CD4-positive, CD25-positive, alpha-beta regulatory T cell (primary cell): Measurements from ENCODE around the gene SMIM41. TPM values are rescaled to one million over a fixed set of nuclear protein-coding genes. Genes with fewer than 3 reads are reported as not detected.
A peak's percentile ranks its signal among the peaks of the same experiment; 100 is the strongest.

Experiments
- ATAC-seq, 2 donors: fragments of 150-1000 bp; cut with Tn5 transposase; one replicate each; pipeline ENCODE4 v1.10.0; 2021; ENCODE audit warnings: low read depth in 2 of 2, moderate number of reproducible peaks in 2 of 2, moderate library complexity in 1 of 2
- DNase-seq, 3 donors: peaks; one replicate each; pipeline versions ENCODE4 v3.0.0 to v3.0.0-alpha.2; 2012 to 2022; ENCODE audit warnings: mixed read lengths in 1 of 3
- H3K27ac ChIP-seq: one replicate; pipeline ENCODE4 v1.7.0; 2013; ENCODE audit warnings: mild to moderate bottlenecking, low read length; ENCODE audit not compliant: insufficient read depth, poor library complexity, severe bottlenecking
- H3K27me3 ChIP-seq: one replicate; pipeline ENCODE4 v1.7.0; 2013; ENCODE audit warnings: low read length; ENCODE audit not compliant: control insufficient read depth, insufficient read depth
- H3K36me3 ChIP-seq: one replicate; pipeline ENCODE4 v1.7.0; 2013; ENCODE audit warnings: mild to moderate bottlenecking, low read length, moderate library complexity; ENCODE audit not compliant: control insufficient read depth, insufficient read depth
- H3K4me1 ChIP-seq: 2 replicates; pipeline ENCODE4 v1.7.0; 2013; ENCODE audit warnings: mild to moderate bottlenecking, low read length; ENCODE audit not compliant: insufficient read depth, control insufficient read depth, poor library complexity, severe bottlenecking
- H3K4me3 ChIP-seq: one replicate; pipeline ENCODE4 v1.7.0; 2013; ENCODE audit warnings: low read depth, mild to moderate bottlenecking, low read length, moderate library complexity
- H3K9me3 ChIP-seq, 2 experiments: 1 replicate in 1 of 2; 2 replicates in 1 of 2; pipeline ENCODE4 v1.7.0; 2013; ENCODE audit warnings: low read length in 2 of 2, mild to moderate bottlenecking in 1 of 2, moderate library complexity in 1 of 2; ENCODE audit not compliant: control insufficient read depth in 2 of 2
- H3K27ac Mint-ChIP-seq, 3 donors: one replicate each; pipeline ENCODE4 v1.8.0; 2020 to 2022; ENCODE audit warnings: mild to moderate bottlenecking in 3 of 3, mixed read lengths in 3 of 3, moderate library complexity in 2 of 3
- H3K27me3 Mint-ChIP-seq: one replicate; pipeline ENCODE4 v1.8.0; 2022; ENCODE audit warnings: mild to moderate bottlenecking, mixed read lengths
- H3K36me3 Mint-ChIP-seq: one replicate; pipeline ENCODE4 v1.8.0; 2020; ENCODE audit warnings: mixed read lengths
- H3K4me1 Mint-ChIP-seq, 4 donors: one replicate each; pipeline ENCODE4 v1.8.0; 2020 to 2022; ENCODE audit warnings: mixed read lengths in 4 of 4, mild to moderate bottlenecking in 1 of 4
- H3K4me3 Mint-ChIP-seq, 4 donors: one replicate each; pipeline ENCODE4 v1.8.0; 2020 to 2022; ENCODE audit warnings: mild to moderate bottlenecking in 4 of 4, mixed read lengths in 4 of 4, moderate library complexity in 3 of 4
- H3K9me3 Mint-ChIP-seq, 7 donors: one replicate each; pipeline ENCODE4 v1.8.0; 2020 to 2022; ENCODE audit warnings: mixed read lengths in 7 of 7, mild to moderate bottlenecking in 3 of 7, moderate library complexity in 2 of 7
- polyA plus RNA-seq, 4 donors: library from polyadenylated mRNA; unstranded; fragments of 300-500 nt; fragmentation: Illumina TruSeq; gene quantifications; one replicate each; pipeline ENCODE4 v1.2.3, GENCODE V29; 2021
- total RNA-seq: library from RNA; stranded (reverse); gene quantifications from one replicate; pipeline ENCODE4 v1.2.3, GENCODE V29; 2022

The SMIM41 gene
- total and polyA plus RNA-seq, 5 donors from 2014 or later: 0.54 TPM; not detected in 4

DNA sequence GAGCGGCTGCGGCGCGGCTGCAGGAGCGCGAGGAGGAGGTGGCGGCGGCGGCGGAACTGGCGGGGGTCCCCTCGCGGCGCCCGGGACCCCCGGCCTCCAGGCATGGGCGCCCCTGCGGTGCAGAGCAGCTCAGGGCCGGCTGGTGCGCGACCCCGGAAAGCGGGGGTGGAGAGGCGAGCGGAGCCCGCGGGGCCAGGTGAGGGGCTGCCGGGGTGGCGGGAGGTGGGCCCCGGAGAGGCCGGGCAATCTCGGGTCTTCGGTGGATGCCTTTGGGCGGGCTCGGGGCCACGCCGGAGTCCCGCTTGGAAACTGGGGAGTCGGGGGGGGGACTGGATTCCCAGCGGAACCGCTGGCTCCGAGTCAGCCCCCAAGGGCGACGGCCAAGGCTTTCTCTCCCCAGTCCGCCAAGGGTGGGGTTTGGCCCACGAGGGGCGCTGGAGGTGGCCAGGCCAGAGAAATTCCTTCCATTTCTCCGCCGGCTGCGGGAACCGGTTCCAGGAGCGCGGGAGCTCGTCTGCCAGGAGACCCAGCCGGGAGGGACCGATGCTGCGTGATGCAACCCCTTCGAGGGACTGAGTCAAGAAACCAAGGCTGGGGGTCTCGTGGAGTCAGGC is 42.1 kb upstream of the SMIM41 start:
- ATAC-seq (no peak), DNase-seq (no peak)
- Mint-ChIP-seq H3K9me3 (peaks cover 0 to 2% (median 0%) of the 10 kb centered on the region in 7 donors), H3K4me1 (peaks cover 5 to 50% (median 33%) of the 10 kb centered on the region in 4 donors), H3K36me3 (no peaks in the 10 kb centered on the region), H3K27me3 (peaks cover 8% of the 10 kb centered on the region), H3K4me3 (peak overlapping the region in 1 of 4 donors; percentile 62), H3K27ac (peak overlapping the region in 1 of 3 donors; percentile 76)
- Histone ChIP-seq H3K4me3 (no peak overlapping the region), H3K9me3 (no peaks in the 10 kb centered on the region), H3K27ac (no peak overlapping the region), H3K36me3 (no peaks in the 10 kb centered on the region), H3K4me1 (peaks cover 43% of the 10 kb centered on the region), H3K27me3 (no peaks in the 10 kb centered on the region)

GRCh38 chr12:52038447-52038846 is 41.1 kb upstream of the SMIM41 start:
- H3K9me3 ChIP-seq: no peaks in the 10 kb centered on the region
- H3K36me3 Mint-ChIP-seq: no peaks in the 10 kb centered on the region
- H3K4me3 ChIP-seq: no peak overlapping the region
- peak overlapping the region; percentile 48 to 88 (median 76) for H3K4me3 Mint-ChIP-seq
- no peaks in the 10 kb centered on the region for H3K27me3 ChIP-seq
- no peak for DNase-seq
- H3K27me3 Mint-ChIP-seq: peaks cover 5% of the 10 kb centered on the region
- peak overlapping the region; percentile 2 to 90 (median 83) for H3K27ac Mint-ChIP-seq
- peaks cover 0 to 2% (median 0%) of the 10 kb centered on the region in 7 donors for H3K9me3 Mint-ChIP-seq
- no peak overlapping the region for H3K27ac ChIP-seq
- no peak for ATAC-seq
- H3K4me1 Mint-ChIP-seq: peaks cover 0 to 45% (median 29%) of the 10 kb centered on the region in 4 donors
- peaks cover 37% of the 10 kb centered on the region for H3K4me1 ChIP-seq
- no peaks in the 10 kb centered on the region for H3K36me3 ChIP-seq

DNA sequence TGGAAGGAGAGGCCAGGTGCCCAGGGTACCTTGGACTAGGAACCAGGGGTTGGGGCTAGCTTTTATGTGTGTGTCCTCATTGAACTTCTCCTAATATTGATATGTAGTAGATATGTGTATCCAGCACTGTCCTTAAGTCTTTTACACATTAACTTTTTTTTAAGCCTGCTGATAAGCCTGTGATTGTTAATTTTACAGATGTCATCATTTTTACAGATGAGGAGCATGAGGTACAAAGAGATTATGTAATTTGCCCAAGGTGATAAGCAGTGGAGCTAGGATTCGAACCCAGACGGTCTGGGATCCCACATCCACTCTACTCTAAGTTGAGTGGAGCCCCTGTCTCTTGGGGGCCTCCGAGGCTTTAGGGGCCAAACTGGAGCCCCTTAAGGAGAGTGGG is 38.5 kb upstream of the SMIM41 start:
- peaks cover 0 to 36% (median 26%) of the 10 kb centered on the region in 4 donors for H3K4me1 Mint-ChIP-seq
- Histone ChIP-seq H3K27me3 (no peaks in the 10 kb centered on the region), H3K9me3 (no peaks in the 10 kb centered on the region), H3K4me3 (no peak overlapping the region), H3K36me3 (no peaks in the 10 kb centered on the region), H3K4me1 (peaks cover 34% of the 10 kb centered on the region), H3K27ac (no peak overlapping the region)
- H3K9me3 Mint-ChIP-seq: peaks cover 0 to 2% (median 0%) of the 10 kb centered on the region in 7 donors
- H3K27me3 Mint-ChIP-seq: no peaks in the 10 kb centered on the region
- no peak for ATAC-seq
- no peaks in the 10 kb centered on the region for H3K36me3 Mint-ChIP-seq
- peak overlapping the region in 1 of 3 donors; percentile 62 for H3K27ac Mint-ChIP-seq
- DNase-seq: no peak
- peak overlapping the region in 1 of 4 donors; percentile 47 for H3K4me3 Mint-ChIP-seq

GRCh38 chr12:52041695-52042123 is 37.8 kb upstream of the SMIM41 start:
- H3K27me3 ChIP-seq: no peaks in the 10 kb centered on the region
- peaks cover 27% of the 10 kb centered on the region for H3K4me1 ChIP-seq
- H3K27ac ChIP-seq: no peak overlapping the region
- H3K4me3 Mint-ChIP-seq: peak overlapping the region in 3 of 4 donors; percentile 53 to 72 (median 57)
- H3K36me3 ChIP-seq: no peaks in the 10 kb centered on the region
- DNase-seq: peak in 2 of 3 donors; percentile 43 to 59
- peak; percentile 43 to 52 for ATAC-seq
- H3K9me3 Mint-ChIP-seq: peaks cover 0 to 2% (median 0%) of the 10 kb centered on the region in 7 donors
- no peaks in the 10 kb centered on the region for H3K27me3 Mint-ChIP-seq
- no peaks in the 10 kb centered on the region for H3K9me3 ChIP-seq
- no peaks in the 10 kb centered on the region for H3K36me3 Mint-ChIP-seq
- peaks cover 0 to 31% (median 30%) of the 10 kb centered on the region in 4 donors for H3K4me1 Mint-ChIP-seq
- no peak overlapping the region for H3K4me3 ChIP-seq
- H3K27ac Mint-ChIP-seq: peak overlapping the region; percentile 58 to 89 (median 87)

DNA sequence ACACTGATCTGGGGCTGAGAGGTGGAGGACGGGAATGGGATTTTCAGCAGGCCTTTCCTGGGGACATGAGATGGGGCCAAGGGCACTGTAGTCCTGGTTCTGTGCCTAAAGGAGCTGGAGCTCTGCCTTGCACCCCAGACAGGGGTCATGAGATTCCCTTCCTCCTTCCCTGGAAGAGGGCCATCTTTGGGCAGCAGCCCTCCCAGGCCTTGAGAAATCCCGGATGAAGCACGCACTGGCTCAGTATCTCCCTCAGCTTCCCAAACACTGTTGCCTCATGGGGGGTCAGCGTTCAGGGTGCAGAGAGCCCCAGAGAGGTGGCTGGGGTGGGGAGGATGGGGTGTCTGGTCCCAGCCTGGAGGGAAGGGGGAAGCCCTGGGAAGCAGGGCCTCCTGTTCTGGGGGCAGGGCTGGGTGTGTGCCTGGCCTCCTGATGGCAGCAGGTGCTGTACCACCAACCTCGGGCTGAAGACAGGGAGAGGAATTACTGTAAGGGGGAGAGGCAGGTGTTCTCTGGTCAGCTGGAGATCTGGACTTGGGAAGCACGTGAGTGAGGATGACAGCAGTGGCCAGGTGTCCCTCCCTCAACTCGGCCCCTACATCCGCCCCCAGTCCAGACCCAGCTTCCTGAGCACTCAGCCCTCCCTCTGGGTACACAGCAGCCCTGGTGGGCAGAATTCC is 36.7 kb upstream of the SMIM41 start:
- DNase-seq: no peak
- H3K36me3 ChIP-seq: no peaks in the 10 kb centered on the region
- no peaks in the 10 kb centered on the region for H3K9me3 ChIP-seq
- no peaks in the 10 kb centered on the region for H3K36me3 Mint-ChIP-seq
- H3K9me3 Mint-ChIP-seq: peaks cover 0 to 2% (median 0%) of the 10 kb centered on the region in 7 donors
- H3K27ac Mint-ChIP-seq: no peak overlapping the region
- no peak overlapping the region for H3K27ac ChIP-seq
- no peak for ATAC-seq
- no peak overlapping the region for H3K4me3 Mint-ChIP-seq
- H3K4me1 Mint-ChIP-seq: peaks cover 0 to 31% (median 30%) of the 10 kb centered on the region in 4 donors
- H3K4me3 ChIP-seq: no peak overlapping the region
- no peaks in the 10 kb centered on the region for H3K27me3 ChIP-seq
- H3K27me3 Mint-ChIP-seq: no peaks in the 10 kb centered on the region
- peaks cover 20% of the 10 kb centered on the region for H3K4me1 ChIP-seq

DNA sequence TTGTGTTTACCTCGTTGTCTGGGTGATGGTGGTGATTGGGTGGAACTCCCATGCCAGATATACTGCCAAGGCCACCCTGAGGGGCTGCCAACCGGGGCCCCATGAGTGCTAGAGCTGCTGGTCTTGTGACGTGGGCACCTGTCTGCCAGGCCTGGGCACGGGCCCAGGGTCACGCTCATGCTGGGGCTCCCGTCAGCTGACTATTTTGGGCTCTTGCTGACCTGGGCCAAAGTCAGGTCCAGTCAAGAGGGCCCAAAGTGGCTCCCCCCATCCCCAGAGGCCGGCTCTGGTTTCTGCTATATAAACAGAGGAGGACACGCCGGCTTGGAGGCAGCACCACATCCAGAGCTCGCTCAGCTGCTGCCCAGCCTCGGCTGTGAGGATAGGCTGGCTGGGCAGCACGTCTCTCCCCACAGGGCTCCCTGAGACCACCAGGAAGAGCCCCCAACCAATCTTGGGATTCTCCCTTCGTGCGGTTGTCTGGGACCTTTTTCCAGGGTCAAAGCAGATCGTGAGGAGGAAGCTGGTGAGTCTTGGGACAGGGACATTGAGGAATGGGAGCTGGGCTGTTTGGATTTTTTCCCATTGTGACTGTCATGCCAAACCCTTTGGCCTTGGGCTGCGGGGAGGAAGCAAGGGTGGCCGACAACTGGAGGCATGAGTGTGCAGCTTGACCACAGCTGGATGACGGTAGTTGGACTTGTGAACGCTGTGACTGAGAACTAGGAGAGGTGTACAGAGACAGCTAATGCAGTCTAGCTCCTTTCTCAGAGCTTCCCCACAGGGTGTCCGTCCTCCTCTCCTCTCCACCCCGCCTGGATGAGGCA is 35.9 kb upstream of the SMIM41 start:
- Mint-ChIP-seq H3K9me3 (no peaks in the 10 kb centered on the region), H3K4me1 (peaks cover 0 to 27% (median 24%) of the 10 kb centered on the region in 4 donors), H3K27me3 (no peaks in the 10 kb centered on the region), H3K36me3 (no peaks in the 10 kb centered on the region), H3K27ac (no peak overlapping the region), H3K4me3 (no peak overlapping the region)
- peak overlapping the region; percentile 23 for H3K27ac ChIP-seq
- H3K36me3 ChIP-seq: no peaks in the 10 kb centered on the region
- no peaks in the 10 kb centered on the region for H3K27me3 ChIP-seq
- H3K4me1 ChIP-seq: peaks cover 19% of the 10 kb centered on the region
- ATAC-seq (no peak), DNase-seq (no peak)
- H3K9me3 ChIP-seq: no peaks in the 10 kb centered on the region
- no peak overlapping the region for H3K4me3 ChIP-seq

- peak overlapping the region in 1 of 3 donors; percentile 13 for H3K27ac Mint-ChIP-seq
- peaks cover 19% of the 10 kb centered on the region for H3K4me1 ChIP-seq
- no peaks in the 10 kb centered on the region for H3K9me3 ChIP-seq
- H3K9me3 Mint-ChIP-seq: no peaks in the 10 kb centered on the region
- H3K27me3 Mint-ChIP-seq: no peaks in the 10 kb centered on the region
- H3K4me1 Mint-ChIP-seq: peaks cover 0 to 29% (median 26%) of the 10 kb centered on the region in 4 donors
- no peak overlapping the region for H3K27ac ChIP-seq
- no peak for DNase-seq
- H3K36me3 Mint-ChIP-seq: no peaks in the 10 kb centered on the region
- H3K4me3 Mint-ChIP-seq: peak overlapping the region in 1 of 4 donors; percentile 56
- no peaks in the 10 kb centered on the region for H3K36me3 ChIP-seq
- H3K27me3 ChIP-seq: no peaks in the 10 kb centered on the region
- no peak overlapping the region for H3K4me3 ChIP-seq
- no peak for ATAC-seq
Measured at GRCh38 chr12:52044292-52044983, 35.1 kb upstream of the SMIM41 start.
